Mesenchymal stem cell (in vitro differentiated cells and primary cell): ENCODE measurements around the gene CACNG5.

ENCODE experiments used
- DNase-seq: peaks from one replicate; pipeline ENCODE4 v3.0.0-alpha.2; 2013
- H2AFZ ChIP-seq: one replicate; pipeline ENCODE4 v1.6.1; 2013; ENCODE audit warnings: low read depth, mild to moderate bottlenecking, control low read depth, inconsistent platforms, low read length, moderate library complexity
- H2AK5ac ChIP-seq: 2 replicates; pipeline ENCODE4 v1.6.1; 2013; ENCODE audit warnings: low read length, moderate library complexity, mild to moderate bottlenecking, inconsistent platforms; ENCODE audit not compliant: severe bottlenecking
- H2BK120ac ChIP-seq: one replicate; pipeline ENCODE4 v1.6.1; 2013; ENCODE audit warnings: low read depth, mild to moderate bottlenecking, inconsistent platforms, low read length, moderate library complexity
- H2BK12ac ChIP-seq, 2 experiments: one replicate each; pipeline ENCODE4 v1.6.1; 2013; ENCODE audit warnings: inconsistent platforms in 2 of 2, low read length in 2 of 2, mild to moderate bottlenecking in 2 of 2, moderate library complexity in 2 of 2, control low read depth in 1 of 2
- H2BK15ac ChIP-seq: one replicate; pipeline ENCODE4 v1.6.1; 2013; ENCODE audit warnings: mild to moderate bottlenecking, low read depth, inconsistent platforms; ENCODE audit not compliant: poor library complexity, severe bottlenecking
- H2BK5ac ChIP-seq: 2 replicates; pipeline ENCODE4 v1.6.1; 2013; ENCODE audit warnings: low read depth, mild to moderate bottlenecking, low read length, control low read depth, inconsistent platforms; ENCODE audit not compliant: poor library complexity, severe bottlenecking
- H3K14ac ChIP-seq, 2 experiments: one replicate each; pipeline ENCODE4 v1.6.1; 2013; ENCODE audit warnings: inconsistent platforms in 2 of 2, low read length in 2 of 2, control low read depth in 1 of 2, mild to moderate bottlenecking in 1 of 2, moderate library complexity in 1 of 2
- H3K18ac ChIP-seq, 2 experiments: one replicate each; pipeline ENCODE4 v1.6.1; 2013; ENCODE audit warnings: inconsistent platforms in 2 of 2, low read length in 2 of 2, control low read depth in 1 of 2, low read depth in 1 of 2, mild to moderate bottlenecking in 1 of 2
- H3K23ac ChIP-seq, 2 experiments: one replicate each; pipeline ENCODE4 v1.6.1; 2013; ENCODE audit warnings: inconsistent platforms in 2 of 2, low read length in 2 of 2, mild to moderate bottlenecking in 2 of 2, moderate library complexity in 2 of 2, control low read depth in 1 of 2
- H3K27ac ChIP-seq: 2 replicates; pipeline ENCODE4 v1.5.1; 2013; ENCODE audit warnings: mild to moderate bottlenecking, moderate library complexity, low read length, control low read depth, inconsistent platforms; ENCODE audit not compliant: poor library complexity, severe bottlenecking
- H3K27me3 ChIP-seq, 2 experiments: 2 replicates each; pipeline versions ENCODE4 v1.6.1 to v1.7.0; 2013; ENCODE audit warnings: low read length in 2 of 2, mild to moderate bottlenecking in 2 of 2, moderate library complexity in 2 of 2, control low read depth in 1 of 2, inconsistent platforms in 1 of 2; ENCODE audit not compliant: control insufficient read depth in 1 of 2, insufficient read depth in 1 of 2
- H3K36me3 ChIP-seq, 2 experiments: 2 replicates each; pipeline versions ENCODE4 v1.6.1 to v1.7.0; 2013; ENCODE audit warnings: low read length in 2 of 2, control low read depth in 1 of 2, inconsistent platforms in 1 of 2, low read depth in 1 of 2, mild to moderate bottlenecking in 1 of 2; ENCODE audit not compliant: insufficient read depth in 2 of 2, control insufficient read depth in 1 of 2
- H3K4ac ChIP-seq, 2 experiments: one replicate each; pipeline ENCODE4 v1.6.1; 2013; ENCODE audit warnings: inconsistent platforms in 2 of 2, low read length in 2 of 2, mild to moderate bottlenecking in 2 of 2, moderate library complexity in 2 of 2, control low read depth in 1 of 2, low read depth in 1 of 2
- H3K4me1 ChIP-seq: 2 replicates; pipeline ENCODE4 v1.6.1; 2013; ENCODE audit warnings: low read depth, low read length, control low read depth; ENCODE audit not compliant: control insufficient read depth, insufficient read depth
- H3K4me2 ChIP-seq: 2 replicates; pipeline ENCODE4 v1.6.1; 2013; ENCODE audit warnings: low read length, mild to moderate bottlenecking, inconsistent platforms; ENCODE audit not compliant: poor library complexity, severe bottlenecking
- H3K4me3 ChIP-seq, 2 experiments: 2 replicates each; pipeline versions ENCODE4 v1.5.1 to v1.7.0; 2013; ENCODE audit warnings: low read length in 2 of 2, mild to moderate bottlenecking in 2 of 2, control low read depth in 1 of 2, low read depth in 1 of 2; ENCODE audit not compliant: insufficient read depth in 1 of 2
- H3K79me1 ChIP-seq: replicated peaks from 2 replicates; pipeline ENCODE4 v1.6.1; 2013; ENCODE audit warnings: mild to moderate bottlenecking, control low read depth, low read length, inconsistent platforms; ENCODE audit not compliant: poor library complexity, severe bottlenecking
- H3K9ac ChIP-seq: 2 replicates; pipeline ENCODE4 v1.7.0; 2013; ENCODE audit warnings: mild to moderate bottlenecking, low read length, moderate library complexity
- H3K9me3 ChIP-seq: 2 replicates; pipeline ENCODE4 v1.7.0; 2013; ENCODE audit warnings: mild to moderate bottlenecking, low read length; ENCODE audit not compliant: control insufficient read depth
- H4K8ac ChIP-seq: one replicate; pipeline ENCODE4 v1.6.1; 2013; ENCODE audit warnings: inconsistent platforms, mild to moderate bottlenecking, low read length, moderate library complexity
- H4K91ac ChIP-seq: one replicate; pipeline ENCODE4 v1.6.1; 2013; ENCODE audit warnings: mild to moderate bottlenecking, low read length, inconsistent platforms
- WGBS: methylation state at CpG from one replicate; pipeline ENCODE4 v1.1.7; 2013; ENCODE audit warnings: mixed read lengths; 5-methylcytosine and 5-hydroxymethylcytosine counted together

CACNG5 gene

DNA sequence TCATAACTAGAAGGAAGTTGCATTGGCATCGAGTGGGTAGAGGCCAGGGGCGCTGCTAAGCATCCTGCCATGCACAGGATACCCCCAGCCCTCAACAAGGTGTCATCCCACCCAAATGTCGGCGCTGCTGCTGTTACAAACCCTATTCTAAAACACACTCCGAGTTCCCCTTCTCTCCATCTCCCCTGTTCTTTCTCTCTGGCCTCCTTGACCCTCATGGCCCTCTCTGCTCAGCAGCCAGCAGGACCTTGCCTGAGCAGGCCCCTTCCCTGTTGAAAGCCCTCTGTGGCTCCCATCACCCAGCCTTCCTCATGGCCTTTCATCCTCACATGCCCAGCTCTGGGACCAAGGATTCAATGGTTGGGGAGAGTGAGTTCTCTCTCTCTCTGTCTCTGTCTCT, 22.3 kb upstream of the CACNG5 start:
- Histone ChIP-seq H3K4me2 (no peak overlapping the region), H3K4me3 (no peak overlapping the region), H3K4ac (no peak overlapping the region), H3K79me1 (no peaks in the 10 kb centered on the region), H3K9ac (no peak overlapping the region), H3K27ac (no peak overlapping the region), H2BK15ac (no peak overlapping the region), H4K8ac (no peak overlapping the region), H3K27me3 (peaks cover 12 to 19% of the 10 kb centered on the region in 2 experiments), H2AFZ (no peak overlapping the region), H3K23ac (no peak overlapping the region), H3K36me3 (peaks cover 0 to 4% of the 10 kb centered on the region in 2 experiments), H4K91ac (no peak overlapping the region), H2BK120ac (no peak overlapping the region), H3K18ac (no peak overlapping the region), H2BK5ac (no peak overlapping the region), H3K4me1 (no peaks in the 10 kb centered on the region), H2BK12ac (no peak overlapping the region), H3K9me3 (peaks cover 3% of the 10 kb centered on the region), H3K14ac (no peak overlapping the region), H2AK5ac (no peak overlapping the region)
- no peak for DNase-seq
- WGBS: 92% methylated on average over 5 of the region's 5 CpGs

DNA sequence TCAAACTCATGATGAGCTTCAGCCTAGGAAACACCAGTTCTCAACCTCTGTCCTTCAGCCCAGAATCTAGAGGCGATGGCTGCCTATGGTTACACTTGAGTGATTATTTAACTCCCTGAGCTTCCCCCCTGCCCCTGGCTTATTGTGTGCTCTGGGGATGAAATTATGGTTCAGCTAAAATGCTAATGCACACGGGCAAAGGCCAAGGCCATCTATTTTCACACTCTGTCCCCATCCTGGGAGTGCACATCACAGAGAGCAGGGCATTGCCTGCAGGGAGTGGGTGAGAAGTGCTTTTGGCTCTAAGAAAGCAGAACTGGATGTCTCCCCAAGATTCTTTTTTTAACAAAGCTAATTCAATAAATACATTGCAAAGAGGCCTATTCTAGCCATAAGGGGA, 21.6 kb upstream of the CACNG5 start:
- Histone ChIP-seq H3K9ac (no peak overlapping the region), H4K8ac (no peak overlapping the region), H3K14ac (no peak overlapping the region), H3K9me3 (peaks cover 11% of the 10 kb centered on the region), H2BK15ac (no peak overlapping the region), H2BK120ac (no peak overlapping the region), H2AFZ (no peak overlapping the region), H3K79me1 (no peaks in the 10 kb centered on the region), H3K27ac (no peak overlapping the region), H3K27me3 (peaks cover 12 to 22% of the 10 kb centered on the region in 2 experiments), H3K23ac (no peak overlapping the region), H2AK5ac (no peak overlapping the region), H4K91ac (no peak overlapping the region), H3K4ac (no peak overlapping the region), H3K4me1 (no peaks in the 10 kb centered on the region), H3K18ac (no peak overlapping the region), H2BK12ac (no peak overlapping the region), H3K36me3 (no peaks in the 10 kb centered on the region), H2BK5ac (no peak overlapping the region), H3K4me2 (no peak overlapping the region), H3K4me3 (no peak overlapping the region)
- WGBS: 67% methylated on average over 1 of the region's 2 CpGs
- no peak for DNase-seq

GRCh38 chr17:66814026-66814425, 20.9 kb upstream of the CACNG5 start:
- H3K4me3 ChIP-seq: no peak overlapping the region
- peaks cover 12 to 22% of the 10 kb centered on the region in 2 experiments for H3K27me3 ChIP-seq
- no peak overlapping the region for H4K8ac ChIP-seq
- H3K18ac ChIP-seq: no peak overlapping the region
- no peak overlapping the region for H3K27ac ChIP-seq
- no peak overlapping the region for H3K4me2 ChIP-seq
- no peak overlapping the region for H2BK12ac ChIP-seq
- no peak overlapping the region for H3K4ac ChIP-seq
- no peaks in the 10 kb centered on the region for H3K4me1 ChIP-seq
- no peak overlapping the region for H2AK5ac ChIP-seq
- no peak overlapping the region for H3K23ac ChIP-seq
- DNase-seq: no peak
- no peak overlapping the region for H2AFZ ChIP-seq
- no peak overlapping the region for H2BK15ac ChIP-seq
- H4K91ac ChIP-seq: no peak overlapping the region
- no peaks in the 10 kb centered on the region for H3K79me1 ChIP-seq
- H3K36me3 ChIP-seq: no peaks in the 10 kb centered on the region
- H2BK5ac ChIP-seq: no peak overlapping the region
- no peak overlapping the region for H3K14ac ChIP-seq
- 80% methylated on average over 4 of the region's 6 CpGs for WGBS
- no peak overlapping the region for H3K9ac ChIP-seq
- H2BK120ac ChIP-seq: no peak overlapping the region
- peaks cover 12% of the 10 kb centered on the region for H3K9me3 ChIP-seq

- Histone ChIP-seq H3K9me3 (peaks cover 12% of the 10 kb centered on the region), H4K8ac (no peak overlapping the region), H2BK12ac (no peak overlapping the region), H2AFZ (no peak overlapping the region), H2AK5ac (no peak overlapping the region), H3K4me1 (no peaks in the 10 kb centered on the region), H3K27me3 (peaks cover 16 to 26% of the 10 kb centered on the region in 2 experiments), H3K4ac (no peak overlapping the region), H4K91ac (no peak overlapping the region), H3K27ac (no peak overlapping the region), H3K14ac (no peak overlapping the region), H2BK15ac (no peak overlapping the region), H3K36me3 (no peaks in the 10 kb centered on the region), H2BK120ac (no peak overlapping the region), H3K18ac (no peak overlapping the region), H3K79me1 (no peaks in the 10 kb centered on the region), H3K4me2 (no peak overlapping the region), H3K23ac (no peak overlapping the region), H3K9ac (no peak overlapping the region), H2BK5ac (no peak overlapping the region), H3K4me3 (no peak overlapping the region)
- WGBS: 67% methylated on average over 2 of the region's 5 CpGs
- no peak for DNase-seq
Measured at GRCh38 chr17:66814570-66814969, 20.3 kb upstream of the CACNG5 start.
